ENCODE measurements around the gene PSEN1.

The PSEN1 gene

GRCh38 chr14:73239393-73240241 is 103.3 kb downstream of the PSEN1 start:
- DNase-seq (ENCODE audit: low read depth in 2 of 2): no peak

DNA sequence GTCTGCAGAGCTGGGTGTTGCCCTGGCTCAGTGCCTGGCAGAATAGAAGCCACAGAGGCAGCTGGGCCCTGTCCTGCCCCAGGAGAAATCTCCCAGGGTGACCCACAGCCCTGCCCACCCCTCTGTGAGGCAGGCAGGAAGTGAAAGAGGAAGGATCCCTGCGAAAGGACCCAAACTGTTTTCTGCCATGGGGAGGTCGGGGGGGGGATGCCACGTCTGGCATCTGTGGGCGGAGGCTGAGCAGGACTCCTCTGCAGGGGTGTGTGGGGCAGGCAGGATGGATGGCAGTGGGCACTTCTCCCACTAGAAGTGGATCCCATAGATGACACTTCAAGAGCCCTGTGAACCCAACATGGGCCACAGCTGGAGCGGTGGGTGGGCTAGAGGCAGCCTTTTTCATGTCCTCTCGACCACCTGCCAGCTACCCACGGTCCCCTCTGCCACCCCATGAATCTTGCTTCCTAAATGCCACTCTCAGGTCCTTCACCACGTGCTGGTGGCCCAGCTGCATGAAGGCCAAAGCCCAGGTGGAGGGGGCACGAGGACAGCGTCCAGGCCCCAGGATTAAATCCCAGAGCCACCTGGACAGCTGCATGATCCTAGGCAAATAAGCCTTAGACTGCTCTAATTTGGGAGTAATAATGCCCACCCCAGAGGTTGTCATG is 104.6 kb downstream of the PSEN1 start:
- DNase-seq (ENCODE audit: low read depth in 2 of 2): no peak

GRCh38 chr14:73241481-73242165 is 105.3 kb downstream of the PSEN1 start:
- DNase-seq (ENCODE audit: low read depth in 2 of 2): no peak

GRCh38 chr14:73242357-73242901 is 106.1 kb downstream of the PSEN1 start:
- DNase-seq (ENCODE audit: low read depth in 2 of 2): no peak

GRCh38 chr14:73243341-73243740 is 107.0 kb downstream of the PSEN1 start:
- DNase-seq (ENCODE audit: low read depth in 2 of 2): no peak

GRCh38 chr14:73243748-73244147 is 107.4 kb downstream of the PSEN1 start:
- DNase-seq (ENCODE audit: low read depth in 2 of 2): no peak

- DNase-seq (ENCODE audit: low read depth in 2 of 2): no peak
These were observed 108.4 kb downstream of the PSEN1 start for GRCh38 chr14:73244541-73245290.

GRCh38 chr14:73245480-73246325 is 109.4 kb downstream of the PSEN1 start:
- peak; percentile 6 to 35 for DNase-seq (ENCODE audit: low read depth in 2 of 2)

- no peak for DNase-seq (ENCODE audit: low read depth in 2 of 2)
These were observed 110.3 kb downstream of the PSEN1 start for GRCh38 chr14:73246387-73247150.

GRCh38 chr14:73248108-73248868 is 112.0 kb downstream of the PSEN1 start:
- no peak for DNase-seq (ENCODE audit: low read depth in 2 of 2)

GRCh38 chr14:73249108-73249507 is 112.8 kb downstream of the PSEN1 start:
- DNase-seq (ENCODE audit: low read depth in 2 of 2): no peak

DNA sequence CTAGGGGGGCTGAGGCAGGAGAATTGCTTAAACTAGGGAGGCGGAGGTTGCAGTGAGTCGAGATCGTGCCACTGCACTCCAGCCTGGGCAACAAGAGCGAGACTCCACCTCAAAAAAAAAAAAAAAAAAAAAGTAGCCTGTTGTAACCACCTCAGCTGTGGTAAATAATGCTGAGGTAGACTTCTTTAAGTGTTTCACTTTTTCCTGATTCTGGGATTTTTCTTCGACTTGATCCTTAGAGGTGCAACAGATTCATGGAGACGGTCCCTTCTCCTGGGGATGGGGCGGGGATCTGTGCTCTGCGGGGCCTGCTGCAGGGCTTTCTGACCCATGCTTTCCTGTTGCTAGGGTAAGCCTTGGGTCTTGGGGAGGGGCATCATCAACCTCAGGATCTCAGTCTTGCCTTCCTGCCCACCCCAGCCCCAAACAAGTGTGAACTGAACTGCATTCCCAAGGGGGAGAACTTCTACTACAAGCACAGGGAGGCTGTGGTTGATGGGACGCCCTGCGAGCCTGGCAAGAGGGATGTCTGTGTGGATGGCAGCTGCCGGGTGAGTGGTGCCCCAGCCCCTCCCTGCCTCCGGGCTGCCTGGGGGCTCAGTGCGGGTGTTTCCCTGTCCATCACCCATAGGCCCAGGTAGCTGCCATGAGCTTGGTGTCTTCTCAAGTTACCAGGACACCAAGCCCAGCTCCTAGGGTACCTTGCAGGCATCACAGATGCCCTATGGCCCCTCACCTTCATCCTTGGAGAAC is 113.4 kb downstream of the PSEN1 start:
- no peak for DNase-seq (ENCODE audit: low read depth in 2 of 2)

DNA sequence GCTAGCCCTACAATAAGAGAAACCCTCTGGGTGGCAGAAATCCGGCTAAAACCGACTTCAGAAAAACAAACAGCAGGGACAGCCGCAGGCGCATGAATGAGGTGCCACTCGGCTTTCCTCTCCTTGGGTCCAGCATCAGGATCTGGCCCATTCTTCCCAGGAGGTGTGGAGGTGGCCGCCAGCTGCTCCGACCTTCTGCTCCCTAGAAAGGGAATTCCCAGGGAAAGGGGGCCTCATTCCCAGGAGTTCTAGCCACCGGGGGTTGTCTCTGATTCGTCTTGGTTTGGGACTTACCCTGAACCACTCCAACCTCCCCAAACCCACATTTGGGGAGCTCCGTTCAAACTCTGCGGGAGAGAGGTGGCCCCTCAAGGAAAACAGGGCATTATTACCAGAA is 114.0 kb downstream of the PSEN1 start:
- no peak for DNase-seq (ENCODE audit: low read depth in 2 of 2)

DNA sequence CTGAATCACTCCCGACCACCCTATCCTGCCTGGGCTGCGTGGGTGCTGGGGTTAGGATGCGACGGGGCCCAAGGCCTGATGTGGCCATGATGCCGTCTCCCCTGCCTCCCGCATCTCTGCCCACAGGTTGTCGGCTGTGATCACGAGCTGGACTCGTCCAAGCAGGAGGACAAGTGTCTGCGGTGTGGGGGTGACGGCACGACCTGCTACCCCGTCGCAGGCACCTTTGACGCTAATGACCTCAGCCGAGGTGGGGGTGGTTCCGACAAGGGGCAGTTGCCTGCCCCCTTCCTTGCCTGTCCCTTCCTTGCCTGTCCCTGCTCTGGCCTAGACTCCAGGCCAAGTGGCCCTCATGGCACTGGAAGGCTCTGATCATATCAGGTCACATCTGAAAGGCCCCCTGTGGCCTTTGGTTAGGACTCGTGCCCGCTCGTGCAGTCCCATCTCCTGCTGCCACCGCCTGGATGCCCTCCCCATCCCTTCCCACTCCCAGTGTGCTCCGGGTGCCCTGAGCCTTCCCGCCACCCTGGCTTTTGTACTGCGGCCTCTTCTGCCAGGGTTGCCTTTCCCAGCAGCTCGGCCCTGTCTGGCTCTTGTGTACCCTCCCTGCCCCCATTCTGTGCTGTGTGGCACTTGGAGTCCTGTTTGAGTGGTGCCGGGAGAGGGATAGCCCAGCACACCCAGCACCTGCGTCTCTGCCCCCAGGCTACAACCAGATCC is 114.6 kb downstream of the PSEN1 start:
- no peak for DNase-seq (ENCODE audit: low read depth in 2 of 2)

DNA sequence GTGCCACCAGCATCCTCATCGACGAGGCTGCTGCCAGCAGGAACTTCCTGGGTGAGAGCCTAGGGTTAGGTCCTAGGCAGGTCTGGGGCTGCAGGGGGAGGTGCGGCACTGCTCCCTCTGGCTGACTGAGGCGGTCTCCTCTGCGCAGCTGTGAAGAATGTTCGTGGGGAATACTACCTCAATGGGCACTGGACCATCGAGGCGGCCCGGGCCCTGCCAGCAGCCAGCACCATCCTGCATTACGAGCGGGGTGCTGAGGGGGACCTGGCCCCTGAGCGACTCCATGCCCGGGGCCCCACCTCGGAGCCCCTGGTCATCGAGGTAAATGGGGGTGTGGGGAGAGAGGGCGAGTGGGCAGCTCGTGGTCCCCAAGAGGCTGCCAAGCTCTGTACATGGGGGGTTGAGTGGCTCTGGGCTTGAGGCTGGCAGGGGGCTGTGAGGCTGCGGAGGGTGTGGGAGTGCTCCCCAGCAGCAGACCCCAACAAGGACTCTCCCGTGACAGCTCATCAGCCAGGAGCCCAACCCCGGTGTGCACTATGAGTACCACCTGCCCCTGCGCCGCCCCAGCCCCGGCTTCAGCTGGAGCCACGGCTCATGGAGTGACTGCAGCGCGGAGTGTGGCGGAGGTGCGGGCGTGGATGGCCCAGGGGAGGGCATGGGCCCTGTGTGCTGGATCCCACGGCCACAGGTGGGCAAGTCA is 115.4 kb downstream of the PSEN1 start:
- DNase-seq (ENCODE audit: low read depth in 2 of 2): no peak

DNA sequence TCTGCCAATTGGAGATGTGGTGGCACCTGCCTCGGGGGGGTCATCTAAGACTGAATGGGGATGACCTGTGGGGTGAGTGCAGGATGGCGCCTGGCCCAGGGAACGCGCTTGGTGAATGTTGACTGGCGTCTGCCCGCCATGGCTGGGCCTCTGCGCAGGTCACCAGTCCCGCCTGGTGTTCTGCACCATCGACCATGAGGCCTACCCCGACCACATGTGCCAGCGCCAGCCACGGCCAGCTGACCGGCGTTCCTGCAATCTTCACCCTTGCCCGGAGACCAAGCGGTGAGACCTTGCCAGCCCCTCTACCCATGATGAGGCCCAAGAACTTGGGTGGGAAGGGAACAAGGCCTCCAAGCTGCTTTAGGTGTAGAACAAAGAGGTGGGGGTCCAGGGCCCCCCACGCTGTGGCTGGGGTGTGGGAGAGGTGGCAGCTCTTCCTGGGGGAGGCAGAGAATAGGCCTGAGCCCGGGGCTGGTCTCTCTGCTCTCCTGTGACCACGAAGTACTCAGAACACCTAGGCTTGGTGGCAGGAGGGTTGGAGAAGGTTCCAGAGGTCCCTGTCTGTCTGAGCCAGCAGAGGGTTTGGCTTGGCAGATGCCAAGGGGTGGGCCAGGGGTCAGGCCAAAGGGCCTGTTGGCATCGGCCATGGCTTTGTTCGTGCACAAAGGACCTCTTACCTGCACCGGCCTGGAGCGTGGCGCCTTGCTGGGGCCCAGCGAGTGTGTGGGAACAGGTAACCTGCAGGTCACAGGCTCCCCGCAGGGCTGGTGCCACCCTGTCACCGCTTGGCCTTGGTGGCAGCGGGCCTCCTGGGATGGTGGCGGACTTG is 116.4 kb downstream of the PSEN1 start:
- no peak for DNase-seq (ENCODE audit: low read depth in 2 of 2)

DNA sequence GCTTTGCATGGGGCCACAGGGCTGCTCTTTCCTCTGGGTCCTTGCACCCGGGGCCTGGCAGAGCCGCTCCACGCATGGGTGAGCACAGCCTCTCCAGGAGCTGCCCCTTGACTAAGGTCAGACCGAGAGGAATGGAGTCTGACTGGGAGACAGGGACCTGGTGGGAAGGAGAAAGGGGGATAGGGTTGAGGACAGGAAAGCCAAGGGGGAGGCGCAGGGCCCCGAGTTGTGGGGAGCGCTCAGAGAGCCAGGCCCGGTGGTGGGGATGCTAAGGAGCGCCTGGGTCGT is 117.0 kb downstream of the PSEN1 start:
- no peak for DNase-seq (ENCODE audit: low read depth in 2 of 2)
